H1 (cell line): ENCODE data around the gene ARTN. TPM values are rescaled to one million over a fixed set of nuclear protein-coding genes. Genes with fewer than 3 reads are reported as not detected.
A peak's percentile ranks its signal among the peaks of the same experiment; 100 is the strongest.

Experiments
- ASH2L ChIP-seq: fragments of 200-600, 300-600 bp; sonication (generic); IDR thresholded peaks from one replicate; pipeline ENCODE4 v1.7.1; 2017; ENCODE audit warnings: low read length
- BACH1 ChIP-seq: IDR thresholded peaks from 2 replicates; pipeline ENCODE4 v1.6.1; 2012; ENCODE audit warnings: low read length, improper control_type of control experiment
- BRCA1 ChIP-seq: IDR thresholded peaks from 2 replicates; pipeline ENCODE4 v1.6.1; 2012; ENCODE audit warnings: low read depth, low read length, improper control_type of control experiment
- EZH2 ChIP-seq: fragments of 200-600 bp; sonication (generic); IDR thresholded peaks from 2 replicates; pipeline ENCODE4 v1.7.1; 2012; ENCODE audit warnings: low read depth, mild to moderate bottlenecking, moderate library complexity, low read length, inconsistent platforms; ENCODE audit not compliant: severe bottlenecking
- KDM1A ChIP-seq: fragments of 200-600, 300-600 bp; sonication (generic); IDR thresholded peaks from 2 replicates; pipeline ENCODE4 v1.7.1; 2016; ENCODE audit warnings: mild to moderate bottlenecking, low read length, borderline replicate concordance
- NANOG ChIP-seq: IDR thresholded peaks from 2 replicates; pipeline ENCODE4 v1.6.1; 2011; ENCODE audit warnings: low read length, low read depth, mild to moderate bottlenecking, inconsistent platforms; ENCODE audit not compliant: insufficient read depth, poor library complexity, severe bottlenecking
- NRF1 ChIP-seq: IDR thresholded peaks from 2 replicates; pipeline ENCODE4 v1.6.1; 2011; ENCODE audit warnings: mild to moderate bottlenecking, low read depth, low read length, improper control_type of control experiment
- PHF8 ChIP-seq: fragments of 200-600 bp; sonication (generic); conservative IDR thresholded peaks from 2 replicates; pipeline ENCODE4 v1.7.1; 2012; ENCODE audit warnings: low read depth, mild to moderate bottlenecking, inconsistent platforms, low read length, moderate library complexity
- SAP30 ChIP-seq: fragments of 300-600 bp; sonication (generic); IDR thresholded peaks from 2 replicates; pipeline ENCODE4 v1.7.1; 2012; ENCODE audit warnings: low read length, moderate library complexity, mild to moderate bottlenecking, inconsistent platforms; ENCODE audit not compliant: insufficient read depth, insufficient replicate concordance
- SIX5 ChIP-seq: IDR thresholded peaks from 2 replicates; pipeline ENCODE4 v1.6.1; 2011; ENCODE audit warnings: mild to moderate bottlenecking, low read depth, low read length
- SP2 ChIP-seq: IDR thresholded peaks from 2 replicates; pipeline ENCODE4 v1.6.1; 2012; ENCODE audit warnings: mild to moderate bottlenecking, low read length, inconsistent platforms
- TBP ChIP-seq: IDR thresholded peaks from 2 replicates; pipeline ENCODE4 v1.6.1; 2011; ENCODE audit warnings: low read depth, low read length, improper control_type of control experiment
- TCF12 ChIP-seq: IDR thresholded peaks from 2 replicates; pipeline ENCODE4 v1.6.1; 2011; ENCODE audit warnings: low read depth, mild to moderate bottlenecking, low read length
- ZNF274 ChIP-seq: IDR thresholded peaks from 2 replicates; pipeline ENCODE4 v1.7.0; 2012; ENCODE audit warnings: low read length, borderline replicate concordance; ENCODE audit errors: extremely low read depth
- polyA plus RNA-seq, 7 experiments: library from polyadenylated mRNA; depleted of rRNA in 3 of 7; stranded (reverse) in 5 of 7; unstranded in 2 of 7; fragments of >200 nt in 5 of 7; fragments of 200-250 nt in 2 of 7; gene quantifications; 1 replicate in 5 of 7; 2 replicates in 1 of 7; 4 replicates in 1 of 7; pipeline versions ENCODE4 v1.2.1 to v1.2.3, GENCODE V29; 2011 to 2013; ENCODE audit warnings: missing spikeins in 2 of 7, mixed read lengths in 2 of 7
- total RNA-seq: library from RNA; stranded (reverse); fragmentation: NEBNext Ultra II Directional; extraction: Animal tissue kit (Norgen Biotek cat#: 25700); gene quantifications from 2 replicates; pipeline ENCODE4 v1.2.1, GENCODE V29; 2021
- TF ChIP-seq, protein P1 (sequence below): IDR thresholded peaks from 2 replicates; pipeline ENCODE4 v1.6.1; 2012; ENCODE audit warnings: inconsistent platforms

Gene ARTN
- total and polyA plus RNA-seq, 2 of the 8 experiments (the other 6 are each of a cell fraction or from before 2014, with no cell fraction given) = 13.5 to 22.7 TPM

- TF ChIP-seq KDM1A (no peak), SAP30 (peak; percentile 98), TBP (no peak), BRCA1 (no peak), NANOG (no peak), ZNF274 (no peak), ASH2L (no peak), NRF1 (no peak), TCF12 (no peak), EZH2 (no peak), PHF8 (peak; percentile 63), BACH1 (no peak), SP2 (peak; percentile 38; the same call in 1 of the 2 replicates), SIX5 (peak; percentile 81)
- TF ChIP-seq, protein P1, sequence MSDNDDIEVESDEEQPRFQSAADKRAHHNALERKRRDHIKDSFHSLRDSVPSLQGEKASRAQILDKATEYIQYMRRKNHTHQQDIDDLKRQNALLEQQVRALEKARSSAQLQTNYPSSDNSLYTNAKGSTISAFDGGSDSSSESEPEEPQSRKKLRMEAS = peak; percentile 90
Measured at GRCh38 chr1:43969746-43970466, 36.3 kb downstream of the ARTN start, which contains the start of gene DPH2 (continued).
